GM12878 (cell line): ENCODE data around the gene TMPRSS2. TPM values are rescaled to one million over a fixed set of nuclear protein-coding genes. Genes with fewer than 3 reads are reported as not detected.

Experiments
- ATAC-seq: fragments of 200-7000 bp; cut with Tn5 transposase; 3 replicates; pipeline ENCODE4 v1.9.1; 2020; ENCODE audit warnings: mild to moderate bottlenecking, moderate library complexity
- BruUV-seq: library from RNA; stranded (reverse); fragments of 400-500 nt; replicated peaks from 2 replicates; lab custom pipeline; 2021; lab: Mats Ljungman, UMichigan
- CTCF ChIA-PET: fragments of 300-600 bp; sonication (Branson Sonifier 250); formaldehyde crosslinking; extraction: SDS; loops from one replicate; lab custom pipeline; 2021; ENCODE audit warnings: inconsistent platforms; lab: Yijun Ruan, JAX
- POLR2A ChIA-PET: fragments of 350-600 bp; formaldehyde crosslinking; extraction: SDS; loops from one replicate; lab custom pipeline; 2021; ENCODE audit warnings: inconsistent platforms; lab: Charles Lee
- RAD21 ChIA-PET: fragments of 300-600 bp; sonication (Branson Sonifier 250); formaldehyde crosslinking; loops from one replicate; lab custom pipeline; 2023; ENCODE audit warnings: antibody characterized with exemption; ENCODE audit not compliant: unreplicated experiment; lab: Charles Lee
- SMC1A ChIA-PET: fragments of 300-600 bp; sonication (Branson Sonifier 250); formaldehyde crosslinking; loops from one replicate; lab custom pipeline; 2023; ENCODE audit not compliant: unreplicated experiment, uncharacterized antibody; lab: Charles Lee
- DNase-seq: peaks from one replicate; pipeline ENCODE4 v3.0.0-alpha.2; 2011; ENCODE audit warnings: low read depth, low spot score
- FAIRE-seq: peaks from 3 replicates; lab custom pipeline; 2011; peaks lifted over from hg19 to GRCh38; lab: Jason Lieb, UNC
- H2AFZ ChIP-seq: 2 replicates; pipeline ENCODE4 v1.6.0; 2011; ENCODE audit warnings: low read depth, low read length, control low read depth; ENCODE audit not compliant: control insufficient read depth
- H3K27ac ChIP-seq: 2 replicates; pipeline ENCODE4 v1.5.1; 2011; ENCODE audit warnings: control low read depth; ENCODE audit not compliant: control insufficient read depth, insufficient read depth
- H3K27me3 ChIP-seq, 2 experiments: replicated peaks in 1 of 2; 2 replicates each; pipeline versions ENCODE4 v1.6.0 to v1.6.1; 2011; ENCODE audit warnings: low read length in 1 of 2; ENCODE audit not compliant: control insufficient read depth in 2 of 2, insufficient read depth in 2 of 2
- H3K36me3 ChIP-seq, 2 experiments: 2 replicates each; pipeline ENCODE4 v1.5.1; 2011; ENCODE audit warnings: low read length in 1 of 2; ENCODE audit not compliant: control insufficient read depth in 2 of 2, insufficient read depth in 2 of 2
- H3K4me1 ChIP-seq: 2 replicates; pipeline ENCODE4 v1.6.1; 2011; ENCODE audit warnings: mild to moderate bottlenecking, low read length, moderate library complexity, mixed read lengths; ENCODE audit not compliant: control insufficient read depth, insufficient read depth
- H3K4me2 ChIP-seq: 2 replicates; pipeline ENCODE4 v1.6.0; 2011; ENCODE audit warnings: control low read depth; ENCODE audit not compliant: control insufficient read depth, insufficient read depth
- H3K4me3 ChIP-seq: fragments of 200-600 bp; sonication (generic); 2 replicates; pipeline ENCODE4 v1.5.1; 2016
- H3K79me2 ChIP-seq: 2 replicates; pipeline ENCODE4 v1.6.0; 2011; ENCODE audit warnings: low read length; ENCODE audit not compliant: control insufficient read depth, insufficient read depth
- H3K9ac ChIP-seq: 2 replicates; pipeline ENCODE4 v1.8.0; 2011; ENCODE audit warnings: low read length, control low read depth, mixed read lengths; ENCODE audit not compliant: control insufficient read depth, insufficient read depth
- H3K9me3 ChIP-seq: replicated peaks from 3 replicates; pipeline ENCODE4 v1.5.1; 2011; ENCODE audit warnings: mild to moderate bottlenecking, low read length; ENCODE audit not compliant: control insufficient read depth, insufficient read depth
- H4K20me1 ChIP-seq: 2 replicates; pipeline ENCODE4 v1.6.0; 2011; ENCODE audit not compliant: control insufficient read depth, insufficient read depth
- FOXK2 ChIP-seq: fragments of 450-650 bp; IDR thresholded peaks from 2 replicates; pipeline ENCODE4 v1.6.1; 2017; ENCODE audit warnings: mild to moderate bottlenecking, moderate library complexity
- HDAC2 ChIP-seq: fragments of 200-600 bp; sonication (generic); IDR thresholded peaks from 2 replicates; pipeline ENCODE4 v1.6.1; 2017
- SMAD5 ChIP-seq: IDR thresholded peaks from 2 replicates; pipeline ENCODE4 v1.6.1; 2016; ENCODE audit warnings: antibody characterized with exemption, low read depth
- WGBS: methylation state at CpG from one replicate; pipeline ENCODE4 v1.1.6; 2016; ENCODE audit warnings: low lambda C conversion rate; ENCODE audit not compliant: insufficient replicate concordance, insufficient coverage; ENCODE audit errors: missing lambda C conversion rate; 5-methylcytosine and 5-hydroxymethylcytosine counted together
- in situ Hi-C: fragments of 300-500 bp; cut with MboI; formaldehyde crosslinking; loops from 9 replicates; pipeline ENCODE4 v1.14.3; 2018; ENCODE audit warnings: mixed read lengths
- intact Hi-C: fragments of 100-400 bp; cut with micrococcal nuclease; formaldehyde crosslinking; loops from one replicate; pipeline ENCODE4 v1.14.2; 2022; ENCODE audit not compliant: unreplicated experiment
- polyA plus RNA-seq, 11 experiments: library from polyadenylated mRNA; depleted of rRNA in 4 of 11; unstranded in 6 of 11; stranded (reverse) in 5 of 11; fragments of >200 nt; fragmentation: Nextera tagmentation in 4 of 11; fragmentation: Illumina TruSeq in 1 of 11; extraction: Ambion mirVana in 4 of 11; extraction: Trizol in 1 of 11; gene quantifications; 1 replicate in 1 of 11; 2 replicates in 10 of 11; pipeline versions ENCODE4 v1.2.1 to v1.2.3, GENCODE V29; 2011 to 2016; ENCODE audit warnings: inconsistent platforms in 2 of 11, missing spikeins in 2 of 11, low read depth in 1 of 11
- total RNA-seq, 4 experiments: library from RNA; depleted of rRNA in 3 of 4; stranded (reverse); fragments of >200 nt in 3 of 4; fragmentation: Illumina TruSeq in 1 of 4; extraction: Trizol in 1 of 4; gene quantifications; 2 replicates each; pipeline versions ENCODE4 v1.2.1 to v1.2.3, GENCODE V29; 2013 to 2021
- TF ChIP-seq, protein P1 (sequence below): fragments of 450-650 bp; IDR thresholded peaks from 2 replicates; pipeline ENCODE4 v1.6.1; 2016; ENCODE audit warnings: mild to moderate bottlenecking, moderate library complexity, borderline replicate concordance
- TF ChIP-seq, protein P2 (sequence below): fragments of 450-650 bp; formaldehyde crosslinking; IDR thresholded peaks from 2 replicates; pipeline ENCODE4 v1.5.0; 2022; ENCODE audit warnings: mild to moderate bottlenecking, missing genetic modification characterization
- TF ChIP-seq, protein P3 (sequence below): IDR thresholded peaks from 2 replicates; pipeline ENCODE4 v1.6.1; 2012; ENCODE audit warnings: mild to moderate bottlenecking, low read depth, low read length

The TMPRSS2 gene
- total and polyA plus RNA-seq, 10 of the 15 experiments (the other 5 are each of a cell fraction or from before 2014, with no cell fraction given): 0.19 to 0.26 TPM; not detected in 8

DNA sequence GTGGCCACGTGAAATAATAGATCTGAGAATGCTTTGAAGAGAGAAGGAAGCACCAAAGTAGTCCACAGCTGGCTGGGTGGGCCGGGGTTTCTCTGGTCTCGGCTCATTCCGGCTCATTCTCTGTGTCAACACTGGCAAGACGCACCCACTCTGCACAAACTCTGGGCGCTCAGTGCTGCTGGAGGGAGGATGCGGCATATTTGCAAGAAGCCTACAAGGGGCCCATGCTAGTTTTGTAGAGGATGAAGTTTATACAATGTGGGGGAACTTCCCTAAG is 28.8 kb upstream of the TMPRSS2 start (continued):
- TF ChIP-seq, protein P1, sequence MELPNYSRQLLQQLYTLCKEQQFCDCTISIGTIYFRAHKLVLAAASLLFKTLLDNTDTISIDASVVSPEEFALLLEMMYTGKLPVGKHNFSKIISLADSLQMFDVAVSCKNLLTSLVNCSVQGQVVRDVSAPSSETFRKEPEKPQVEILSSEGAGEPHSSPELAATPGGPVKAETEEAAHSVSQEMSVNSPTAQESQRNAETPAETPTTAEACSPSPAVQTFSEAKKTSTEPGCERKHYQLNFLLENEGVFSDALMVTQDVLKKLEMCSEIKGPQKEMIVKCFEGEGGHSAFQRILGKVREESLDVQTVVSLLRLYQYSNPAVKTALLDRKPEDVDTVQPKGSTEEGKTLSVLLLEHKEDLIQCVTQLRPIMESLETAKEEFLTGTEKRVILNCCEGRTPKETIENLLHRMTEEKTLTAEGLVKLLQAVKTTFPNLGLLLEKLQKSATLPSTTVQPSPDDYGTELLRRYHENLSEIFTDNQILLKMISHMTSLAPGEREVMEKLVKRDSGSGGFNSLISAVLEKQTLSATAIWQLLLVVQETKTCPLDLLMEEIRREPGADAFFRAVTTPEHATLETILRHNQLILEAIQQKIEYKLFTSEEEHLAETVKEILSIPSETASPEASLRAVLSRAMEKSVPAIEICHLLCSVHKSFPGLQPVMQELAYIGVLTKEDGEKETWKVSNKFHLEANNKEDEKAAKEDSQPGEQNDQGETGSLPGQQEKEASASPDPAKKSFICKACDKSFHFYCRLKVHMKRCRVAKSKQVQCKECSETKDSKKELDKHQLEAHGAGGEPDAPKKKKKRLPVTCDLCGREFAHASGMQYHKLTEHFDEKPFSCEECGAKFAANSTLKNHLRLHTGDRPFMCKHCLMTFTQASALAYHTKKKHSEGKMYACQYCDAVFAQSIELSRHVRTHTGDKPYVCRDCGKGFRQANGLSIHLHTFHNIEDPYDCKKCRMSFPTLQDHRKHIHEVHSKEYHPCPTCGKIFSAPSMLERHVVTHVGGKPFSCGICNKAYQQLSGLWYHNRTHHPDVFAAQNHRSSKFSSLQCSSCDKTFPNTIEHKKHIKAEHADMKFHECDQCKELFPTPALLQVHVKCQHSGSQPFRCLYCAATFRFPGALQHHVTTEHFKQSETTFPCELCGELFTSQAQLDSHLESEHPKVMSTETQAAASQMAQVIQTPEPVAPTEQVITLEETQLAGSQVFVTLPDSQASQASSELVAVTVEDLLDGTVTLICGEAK: no peak
- no peak for TF ChIP-seq HDAC2
- TF ChIP-seq, all 136 proteins: peak for 0

DNA sequence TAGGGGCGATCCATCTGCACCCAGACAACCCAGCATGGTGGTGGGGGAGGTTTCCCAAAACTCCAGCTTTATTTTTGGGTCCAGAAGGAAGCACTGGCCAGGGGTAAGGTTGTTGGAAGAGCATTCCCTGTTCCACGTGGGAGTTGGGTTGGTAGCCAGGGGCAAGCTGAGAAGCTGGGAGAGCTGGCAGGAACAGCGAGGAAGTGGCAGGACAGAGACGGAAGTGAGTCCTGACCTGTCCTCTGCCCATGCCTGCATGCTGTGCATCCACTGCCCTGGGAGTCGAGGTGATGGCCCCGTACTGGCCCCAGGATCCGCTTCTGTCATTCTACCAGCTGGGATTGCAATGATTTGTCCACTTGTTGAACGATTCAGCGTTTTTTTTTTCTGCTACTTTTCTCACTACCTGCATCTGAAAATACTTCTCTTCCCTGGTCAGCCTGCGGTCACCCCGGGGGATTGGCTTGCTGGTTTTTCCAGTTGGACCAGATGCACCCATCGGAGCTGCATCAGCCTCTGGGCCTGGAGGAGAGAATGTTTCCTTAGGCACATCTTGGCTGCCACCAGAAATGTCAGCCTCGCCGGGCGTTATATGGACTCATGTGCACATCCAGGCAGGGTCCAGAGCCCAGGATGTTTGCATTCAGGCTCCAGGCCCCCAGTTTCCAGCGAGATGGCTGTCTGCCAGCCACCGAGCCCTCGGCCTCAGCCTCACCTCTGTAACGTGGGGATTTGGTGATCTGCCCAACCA is 28.3 kb upstream of the TMPRSS2 start:
- H3K79me2 ChIP-seq: no peaks in the 10 kb centered on the region
- TF ChIP-seq, protein P2, sequence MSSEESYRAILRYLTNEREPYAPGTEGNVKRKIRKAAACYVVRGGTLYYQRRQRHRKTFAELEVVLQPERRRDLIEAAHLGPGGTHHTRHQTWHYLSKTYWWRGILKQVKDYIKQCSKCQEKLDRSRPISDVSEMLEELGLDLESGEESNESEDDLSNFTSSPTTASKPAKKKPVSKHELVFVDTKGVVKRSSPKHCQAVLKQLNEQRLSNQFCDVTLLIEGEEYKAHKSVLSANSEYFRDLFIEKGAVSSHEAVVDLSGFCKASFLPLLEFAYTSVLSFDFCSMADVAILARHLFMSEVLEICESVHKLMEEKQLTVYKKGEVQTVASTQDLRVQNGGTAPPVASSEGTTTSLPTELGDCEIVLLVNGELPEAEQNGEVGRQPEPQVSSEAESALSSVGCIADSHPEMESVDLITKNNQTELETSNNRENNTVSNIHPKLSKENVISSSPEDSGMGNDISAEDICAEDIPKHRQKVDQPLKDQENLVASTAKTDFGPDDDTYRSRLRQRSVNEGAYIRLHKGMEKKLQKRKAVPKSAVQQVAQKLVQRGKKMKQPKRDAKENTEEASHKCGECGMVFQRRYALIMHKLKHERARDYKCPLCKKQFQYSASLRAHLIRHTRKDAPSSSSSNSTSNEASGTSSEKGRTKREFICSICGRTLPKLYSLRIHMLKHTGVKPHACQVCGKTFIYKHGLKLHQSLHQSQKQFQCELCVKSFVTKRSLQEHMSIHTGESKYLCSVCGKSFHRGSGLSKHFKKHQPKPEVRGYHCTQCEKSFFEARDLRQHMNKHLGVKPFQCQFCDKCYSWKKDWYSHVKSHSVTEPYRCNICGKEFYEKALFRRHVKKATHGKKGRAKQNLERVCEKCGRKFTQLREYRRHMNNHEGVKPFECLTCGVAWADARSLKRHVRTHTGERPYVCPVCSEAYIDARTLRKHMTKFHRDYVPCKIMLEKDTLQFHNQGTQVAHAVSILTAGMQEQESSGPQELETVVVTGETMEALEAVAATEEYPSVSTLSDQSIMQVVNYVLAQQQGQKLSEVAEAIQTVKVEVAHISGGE (CRISPR knock-in tag): no peak
- TF ChIP-seq SMAD5: no peak
- TF ChIP-seq, protein P3, sequence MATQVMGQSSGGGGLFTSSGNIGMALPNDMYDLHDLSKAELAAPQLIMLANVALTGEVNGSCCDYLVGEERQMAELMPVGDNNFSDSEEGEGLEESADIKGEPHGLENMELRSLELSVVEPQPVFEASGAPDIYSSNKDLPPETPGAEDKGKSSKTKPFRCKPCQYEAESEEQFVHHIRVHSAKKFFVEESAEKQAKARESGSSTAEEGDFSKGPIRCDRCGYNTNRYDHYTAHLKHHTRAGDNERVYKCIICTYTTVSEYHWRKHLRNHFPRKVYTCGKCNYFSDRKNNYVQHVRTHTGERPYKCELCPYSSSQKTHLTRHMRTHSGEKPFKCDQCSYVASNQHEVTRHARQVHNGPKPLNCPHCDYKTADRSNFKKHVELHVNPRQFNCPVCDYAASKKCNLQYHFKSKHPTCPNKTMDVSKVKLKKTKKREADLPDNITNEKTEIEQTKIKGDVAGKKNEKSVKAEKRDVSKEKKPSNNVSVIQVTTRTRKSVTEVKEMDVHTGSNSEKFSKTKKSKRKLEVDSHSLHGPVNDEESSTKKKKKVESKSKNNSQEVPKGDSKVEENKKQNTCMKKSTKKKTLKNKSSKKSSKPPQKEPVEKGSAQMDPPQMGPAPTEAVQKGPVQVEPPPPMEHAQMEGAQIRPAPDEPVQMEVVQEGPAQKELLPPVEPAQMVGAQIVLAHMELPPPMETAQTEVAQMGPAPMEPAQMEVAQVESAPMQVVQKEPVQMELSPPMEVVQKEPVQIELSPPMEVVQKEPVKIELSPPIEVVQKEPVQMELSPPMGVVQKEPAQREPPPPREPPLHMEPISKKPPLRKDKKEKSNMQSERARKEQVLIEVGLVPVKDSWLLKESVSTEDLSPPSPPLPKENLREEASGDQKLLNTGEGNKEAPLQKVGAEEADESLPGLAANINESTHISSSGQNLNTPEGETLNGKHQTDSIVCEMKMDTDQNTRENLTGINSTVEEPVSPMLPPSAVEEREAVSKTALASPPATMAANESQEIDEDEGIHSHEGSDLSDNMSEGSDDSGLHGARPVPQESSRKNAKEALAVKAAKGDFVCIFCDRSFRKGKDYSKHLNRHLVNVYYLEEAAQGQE: no peak
- TF ChIP-seq FOXK2: no peak
- intact Hi-C loops: no loop called here
- H3K4me2 ChIP-seq: no peak overlapping the region
- ChIA-PET CTCF (interaction anchor here (1.1 kb wide), 1 partner anchor 253 kb away, joined by 5 read pairs; no protein-coding TSS in a partner anchor), RAD21 (no interaction called here), SMC1A (no interaction called here), POLR2A (no interaction called here)
- 29% methylated on average over 19 of the region's 19 CpGs for WGBS
- H3K9me3 ChIP-seq: no peaks in the 10 kb centered on the region
- H3K9ac ChIP-seq: no peak overlapping the region
- H3K4me1 ChIP-seq: no peaks in the 10 kb centered on the region
- no peak for DNase-seq
- no peak overlapping the region for H2AFZ ChIP-seq
- no peaks in the 10 kb centered on the region for H4K20me1 ChIP-seq
- no peak for ATAC-seq
- in situ Hi-C loops: no loop called here
- peaks cover 0 to 1% of the 10 kb centered on the region in 2 experiments; a peak in 1 of 4 replicates for H3K27me3 ChIP-seq
- BruUV-seq: no TSS peak
- H3K4me3 ChIP-seq: no peak overlapping the region
- H3K27ac ChIP-seq: no peak overlapping the region
- no peak for FAIRE-seq
- H3K36me3 ChIP-seq: no peaks in the 10 kb centered on the region
